Measurements from ENCODE around the gene OTULIN.

OTULIN gene

DNA sequence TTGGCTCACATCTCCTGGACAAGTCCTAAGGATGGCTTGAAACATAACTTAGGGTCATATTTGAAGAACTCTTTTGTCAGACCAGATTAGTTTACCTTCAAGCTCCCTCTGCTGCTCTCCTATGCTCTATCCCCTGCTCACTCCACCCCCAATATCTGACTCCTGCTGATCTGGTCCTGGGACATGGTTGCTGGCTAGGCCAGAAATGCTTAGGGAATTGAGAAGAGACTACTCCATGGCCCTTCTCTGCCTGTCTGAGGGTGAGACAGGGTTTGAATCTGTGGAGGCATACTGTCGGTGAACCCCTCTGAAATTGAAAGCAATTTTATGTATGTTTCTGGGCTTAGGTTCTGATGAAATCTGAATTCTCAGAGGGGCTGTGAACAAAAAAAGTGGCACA lies 3.3 kb downstream of the OTULIN start:
- no peak for DNase-seq (ENCODE audit: low read depth in 1 of 2, low spot score in 1 of 2)
- Histone ChIP-seq H3K27ac (replicated peaks) (no peak overlapping the region), H3K4me3 (replicated peaks; ENCODE audit: insufficient read depth, low read length) (no peak overlapping the region), H3K27me3 (ENCODE audit: insufficient read depth, poor library complexity, severe bottlenecking) (no peaks in the 10 kb centered on the region)
- TF ChIP-seq POLR2AphosphoS5 (IDR thresholded peaks at IDR 0.05; ENCODE audit: low read depth) = no peak
- TF ChIP-seq GABPA (IDR thresholded peaks at IDR 0.05; ENCODE audit: low read depth) = no peak
- TF ChIP-seq, protein P1, sequence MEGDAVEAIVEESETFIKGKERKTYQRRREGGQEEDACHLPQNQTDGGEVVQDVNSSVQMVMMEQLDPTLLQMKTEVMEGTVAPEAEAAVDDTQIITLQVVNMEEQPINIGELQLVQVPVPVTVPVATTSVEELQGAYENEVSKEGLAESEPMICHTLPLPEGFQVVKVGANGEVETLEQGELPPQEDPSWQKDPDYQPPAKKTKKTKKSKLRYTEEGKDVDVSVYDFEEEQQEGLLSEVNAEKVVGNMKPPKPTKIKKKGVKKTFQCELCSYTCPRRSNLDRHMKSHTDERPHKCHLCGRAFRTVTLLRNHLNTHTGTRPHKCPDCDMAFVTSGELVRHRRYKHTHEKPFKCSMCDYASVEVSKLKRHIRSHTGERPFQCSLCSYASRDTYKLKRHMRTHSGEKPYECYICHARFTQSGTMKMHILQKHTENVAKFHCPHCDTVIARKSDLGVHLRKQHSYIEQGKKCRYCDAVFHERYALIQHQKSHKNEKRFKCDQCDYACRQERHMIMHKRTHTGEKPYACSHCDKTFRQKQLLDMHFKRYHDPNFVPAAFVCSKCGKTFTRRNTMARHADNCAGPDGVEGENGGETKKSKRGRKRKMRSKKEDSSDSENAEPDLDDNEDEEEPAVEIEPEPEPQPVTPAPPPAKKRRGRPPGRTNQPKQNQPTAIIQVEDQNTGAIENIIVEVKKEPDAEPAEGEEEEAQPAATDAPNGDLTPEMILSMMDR (IDR thresholded peaks at IDR 0.05; ENCODE audit: insufficient read depth, low read length) = no peak
- TF ChIP-seq, protein P2, sequence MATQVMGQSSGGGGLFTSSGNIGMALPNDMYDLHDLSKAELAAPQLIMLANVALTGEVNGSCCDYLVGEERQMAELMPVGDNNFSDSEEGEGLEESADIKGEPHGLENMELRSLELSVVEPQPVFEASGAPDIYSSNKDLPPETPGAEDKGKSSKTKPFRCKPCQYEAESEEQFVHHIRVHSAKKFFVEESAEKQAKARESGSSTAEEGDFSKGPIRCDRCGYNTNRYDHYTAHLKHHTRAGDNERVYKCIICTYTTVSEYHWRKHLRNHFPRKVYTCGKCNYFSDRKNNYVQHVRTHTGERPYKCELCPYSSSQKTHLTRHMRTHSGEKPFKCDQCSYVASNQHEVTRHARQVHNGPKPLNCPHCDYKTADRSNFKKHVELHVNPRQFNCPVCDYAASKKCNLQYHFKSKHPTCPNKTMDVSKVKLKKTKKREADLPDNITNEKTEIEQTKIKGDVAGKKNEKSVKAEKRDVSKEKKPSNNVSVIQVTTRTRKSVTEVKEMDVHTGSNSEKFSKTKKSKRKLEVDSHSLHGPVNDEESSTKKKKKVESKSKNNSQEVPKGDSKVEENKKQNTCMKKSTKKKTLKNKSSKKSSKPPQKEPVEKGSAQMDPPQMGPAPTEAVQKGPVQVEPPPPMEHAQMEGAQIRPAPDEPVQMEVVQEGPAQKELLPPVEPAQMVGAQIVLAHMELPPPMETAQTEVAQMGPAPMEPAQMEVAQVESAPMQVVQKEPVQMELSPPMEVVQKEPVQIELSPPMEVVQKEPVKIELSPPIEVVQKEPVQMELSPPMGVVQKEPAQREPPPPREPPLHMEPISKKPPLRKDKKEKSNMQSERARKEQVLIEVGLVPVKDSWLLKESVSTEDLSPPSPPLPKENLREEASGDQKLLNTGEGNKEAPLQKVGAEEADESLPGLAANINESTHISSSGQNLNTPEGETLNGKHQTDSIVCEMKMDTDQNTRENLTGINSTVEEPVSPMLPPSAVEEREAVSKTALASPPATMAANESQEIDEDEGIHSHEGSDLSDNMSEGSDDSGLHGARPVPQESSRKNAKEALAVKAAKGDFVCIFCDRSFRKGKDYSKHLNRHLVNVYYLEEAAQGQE (IDR thresholded peaks at IDR 0.05; ENCODE audit: insufficient replicate concordance, low read depth) = no peak
- TF ChIP-seq SPI1 (IDR thresholded peaks at IDR 0.05; ENCODE audit: borderline replicate concordance, low read depth) = no peak

DNA sequence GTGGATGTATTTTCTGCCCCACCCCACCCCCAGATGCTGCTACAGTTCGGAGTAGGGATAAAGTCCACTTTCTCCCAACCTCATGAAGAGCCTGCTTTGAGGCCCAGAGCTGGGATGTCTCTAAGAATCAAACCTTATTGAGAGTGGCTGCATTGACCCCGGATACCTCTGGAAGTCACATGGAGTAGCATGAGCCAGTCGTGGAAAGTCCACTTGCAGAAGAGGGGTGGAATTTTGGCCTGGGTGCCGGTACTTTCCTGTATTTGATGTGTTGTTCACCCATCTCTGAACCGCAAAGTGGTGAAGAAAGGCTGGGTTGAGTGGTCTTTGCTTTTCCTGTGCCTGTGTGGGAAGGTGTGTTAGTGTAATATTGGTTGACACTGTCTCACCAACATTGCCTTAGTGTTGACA lies 3.7 kb downstream of the OTULIN start:
- no peak for DNase-seq (ENCODE audit: low read depth in 1 of 2, low spot score in 1 of 2)
- TF ChIP-seq SPI1 (IDR thresholded peaks at IDR 0.05; ENCODE audit: borderline replicate concordance, low read depth) (no peak), GABPA (IDR thresholded peaks at IDR 0.05; ENCODE audit: low read depth) (no peak), POLR2AphosphoS5 (IDR thresholded peaks at IDR 0.05; ENCODE audit: low read depth) (no peak)
- TF ChIP-seq, protein P2 (IDR thresholded peaks at IDR 0.05; ENCODE audit: insufficient replicate concordance, low read depth) = no peak
- TF ChIP-seq, protein P1 (IDR thresholded peaks at IDR 0.05; ENCODE audit: insufficient read depth, low read length) = no peak
- no peak overlapping the region for H3K27ac ChIP-seq (replicated peaks)
- no peak overlapping the region for H3K4me3 ChIP-seq (replicated peaks; ENCODE audit: insufficient read depth, low read length)
- no peaks in the 10 kb centered on the region for H3K27me3 ChIP-seq (ENCODE audit: insufficient read depth, poor library complexity, severe bottlenecking)

DNA sequence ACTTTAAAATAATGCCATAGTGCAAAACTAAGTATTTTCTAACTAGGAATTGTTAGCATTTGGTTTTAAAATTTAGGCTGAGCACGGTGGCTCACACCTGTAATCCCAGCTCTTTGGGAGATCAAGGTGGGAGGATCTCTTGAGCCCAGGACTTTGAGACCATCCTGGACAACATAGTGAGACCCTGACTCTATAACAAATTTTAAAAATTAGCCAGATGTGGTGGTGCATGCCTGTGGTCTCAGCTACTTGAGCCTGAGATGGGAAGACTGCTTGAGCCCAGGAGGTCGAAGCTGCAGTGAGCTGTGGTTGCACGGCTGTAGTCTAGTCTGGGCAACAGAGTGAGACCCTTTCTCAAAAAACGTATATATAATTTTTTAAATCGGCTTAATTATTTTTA lies 4.9 kb downstream of the OTULIN start:
- Histone ChIP-seq H3K27me3 (ENCODE audit: insufficient read depth, poor library complexity, severe bottlenecking) (no peaks in the 10 kb centered on the region), H3K27ac (replicated peaks) (no peak overlapping the region), H3K4me3 (replicated peaks; ENCODE audit: insufficient read depth, low read length) (no peak overlapping the region)
- no peak for DNase-seq (ENCODE audit: low read depth in 1 of 2, low spot score in 1 of 2)
- TF ChIP-seq, protein P1 (IDR thresholded peaks at IDR 0.05; ENCODE audit: insufficient read depth, low read length) = no peak
- no peak for TF ChIP-seq SPI1 (IDR thresholded peaks at IDR 0.05; ENCODE audit: borderline replicate concordance, low read depth)
- no peak for TF ChIP-seq GABPA (IDR thresholded peaks at IDR 0.05; ENCODE audit: low read depth)
- TF ChIP-seq POLR2AphosphoS5 (IDR thresholded peaks at IDR 0.05; ENCODE audit: low read depth) = no peak
- TF ChIP-seq, protein P2 (IDR thresholded peaks at IDR 0.05; ENCODE audit: insufficient replicate concordance, low read depth) = no peak

Data from HL-60 (cell line).